ENCODE measurements around the gene VPS51. TPM values are rescaled to one million over a fixed set of nuclear protein-coding genes. Genes with fewer than 3 reads are reported as not detected.
A peak's percentile ranks its signal among the peaks of the same experiment; 100 is the strongest.

The VPS51 gene
- total and polyA plus RNA-seq, 9 of the 15 experiments (the other 6 are each of a cell fraction or from before 2014, with no cell fraction given): 1.8 to 143 (median 46.8) TPM

DNA sequence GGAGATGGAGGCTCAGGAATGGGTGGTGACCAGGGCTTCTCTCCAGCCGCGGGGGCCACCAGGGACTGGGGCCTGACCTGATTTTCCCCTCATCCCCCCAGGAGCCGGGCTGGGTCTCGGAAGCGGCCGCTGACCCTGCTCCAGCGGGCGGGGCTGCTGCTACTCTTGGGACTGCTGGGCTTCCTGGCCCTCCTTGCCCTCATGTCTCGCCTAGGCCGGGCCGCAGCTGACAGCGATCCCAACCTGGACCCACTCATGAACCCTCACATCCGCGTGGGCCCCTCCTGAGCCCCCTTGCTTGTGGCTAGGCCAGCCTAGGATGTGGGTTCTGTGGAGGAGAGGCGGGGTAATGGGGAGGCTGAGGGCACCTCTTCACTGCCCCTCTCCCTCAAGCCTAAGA is 8.2 kb upstream of the VPS51 start:
- no peak overlapping the region for H3K4me3 ChIP-seq
- no peak overlapping the region for H3K27ac ChIP-seq (ENCODE audit: extremely low read depth, low read depth, low read length)
- H2AFZ ChIP-seq (ENCODE audit: low read depth, low read length): no peak overlapping the region
- peaks cover 8 to 12% of the 10 kb centered on the region in 2 experiments for H3K4me1 ChIP-seq (replicated peaks in 1 of 2; ENCODE audit: control insufficient read depth in 2 of 2, insufficient read depth in 2 of 2, low read length in 2 of 2)
- in situ Hi-C loops (cut with MboI) (no loop called here), intact Hi-C loops (cut with micrococcal nuclease) (no loop called here)
- peaks cover 27% of the 10 kb centered on the region for H3K79me2 ChIP-seq (ENCODE audit: control insufficient read depth, insufficient read depth, low read length)
- WGBS (ENCODE audit: insufficient coverage, low coverage, missing lambda C conversion rate): 99% methylated on average over 12 of the region's 15 CpGs
- ChIA-PET POLR2A (interaction anchor here (0.8 to 2.0 kb wide), 2 partner anchors 12 to 55 kb away, joined by 3 to 4 read pairs; no protein-coding TSS in a partner anchor), CTCF (ENCODE audit: low intra/inter-chr PET ratio) (no interaction called here)
- no peaks in the 10 kb centered on the region; a peak in 1 of 5 replicates for H3K27me3 ChIP-seq (ENCODE audit: control insufficient read depth in 2 of 2, insufficient read depth in 2 of 2, low read length in 2 of 2)
- H3K9me1 ChIP-seq (ENCODE audit: control insufficient read depth, insufficient read depth, low read length): no peaks in the 10 kb centered on the region
- TF ChIP-seq TRIM24 (IDR thresholded peaks at IDR 0.05) (no peak), RBFOX2 (IDR thresholded peaks at IDR 0.05; ENCODE audit: low read depth, low read length) (peak; percentile 49; the same call in 1 of the 2 replicates), HDGF (IDR thresholded peaks at IDR 0.05) (no peak), MECOM (CRISPR knock-in tag; IDR thresholded peaks at IDR 0.05) (no peak), L3MBTL2 (IDR thresholded peaks at IDR 0.05) (no peak), HDAC1 (IDR thresholded peaks at IDR 0.05) (no peak), POLR2G (IDR thresholded peaks at IDR 0.05; ENCODE audit: low read depth, low read length) (peak; percentile 35)
- no peaks in the 10 kb centered on the region; the same call in 1 of the 2 replicates for H4K20me1 ChIP-seq (replicated peaks; ENCODE audit: control insufficient read depth, insufficient read depth, low read length)
- FAIRE-seq (no peak), DNase-seq (ENCODE audit: extremely low read depth in 1 of 4, low spot score in 3 of 4) (no peak), ATAC-seq (no peak)
- no peak overlapping the region for H3K9ac ChIP-seq (ENCODE audit: insufficient read depth in 1 of 2, low read depth in 2 of 2, low read length in 2 of 2)
- peaks cover 52% of the 10 kb centered on the region for H3K36me3 ChIP-seq (ENCODE audit: control insufficient read depth, insufficient read depth, low read length)
- H3K4me2 ChIP-seq (ENCODE audit: insufficient read depth, low read length): no peak overlapping the region
- BruUV-seq (replicated peaks): no TSS peak
- no peaks in the 10 kb centered on the region for H3K9me3 ChIP-seq (replicated peaks; ENCODE audit: control insufficient read depth, insufficient read depth, low read depth, low read length)

- 83% methylated on average over 4 of the region's 4 CpGs for WGBS (ENCODE audit: insufficient coverage, low coverage, missing lambda C conversion rate)
- TF ChIP-seq POLR2AphosphoS2 (IDR thresholded peaks at IDR 0.05; ENCODE audit: low read length): 0 out of 2 replicates have a peak, but pooled peaks have one; percentile 3
- TF ChIP-seq, protein P1, sequence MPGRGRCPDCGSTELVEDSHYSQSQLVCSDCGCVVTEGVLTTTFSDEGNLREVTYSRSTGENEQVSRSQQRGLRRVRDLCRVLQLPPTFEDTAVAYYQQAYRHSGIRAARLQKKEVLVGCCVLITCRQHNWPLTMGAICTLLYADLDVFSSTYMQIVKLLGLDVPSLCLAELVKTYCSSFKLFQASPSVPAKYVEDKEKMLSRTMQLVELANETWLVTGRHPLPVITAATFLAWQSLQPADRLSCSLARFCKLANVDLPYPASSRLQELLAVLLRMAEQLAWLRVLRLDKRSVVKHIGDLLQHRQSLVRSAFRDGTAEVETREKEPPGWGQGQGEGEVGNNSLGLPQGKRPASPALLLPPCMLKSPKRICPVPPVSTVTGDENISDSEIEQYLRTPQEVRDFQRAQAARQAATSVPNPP (IDR thresholded peaks at IDR 0.05; ENCODE audit: borderline replicate concordance, insufficient read depth, insufficient read length): no peak
- Histone ChIP-seq H3K4me3 (no peak overlapping the region), H2AFZ (ENCODE audit: low read depth, low read length) (no peak overlapping the region), H4K20me1 (replicated peaks; ENCODE audit: control insufficient read depth, insufficient read depth, low read length) (no peaks in the 10 kb centered on the region), H3K4me1 (replicated peaks in 1 of 2; ENCODE audit: control insufficient read depth in 2 of 2, insufficient read depth in 2 of 2, low read length in 2 of 2) (peaks cover 8% of the 10 kb centered on the region in 2 experiments), H3K9ac (ENCODE audit: insufficient read depth in 1 of 2, low read depth in 2 of 2, low read length in 2 of 2) (no peak overlapping the region), H3K4me2 (ENCODE audit: insufficient read depth, low read length) (no peak overlapping the region), H3K27me3 (ENCODE audit: control insufficient read depth in 2 of 2, insufficient read depth in 2 of 2, low read length in 2 of 2) (no peaks in the 10 kb centered on the region), H3K9me3 (replicated peaks; ENCODE audit: control insufficient read depth, insufficient read depth, low read depth, low read length) (no peaks in the 10 kb centered on the region), H3K79me2 (ENCODE audit: control insufficient read depth, insufficient read depth, low read length) (peaks cover 11% of the 10 kb centered on the region), H3K27ac (ENCODE audit: extremely low read depth, low read depth, low read length) (no peak overlapping the region), H3K9me1 (ENCODE audit: control insufficient read depth, insufficient read depth, low read length) (no peaks in the 10 kb centered on the region), H3K36me3 (ENCODE audit: control insufficient read depth, insufficient read depth, low read length) (peaks cover 43% of the 10 kb centered on the region)
- no peak for FAIRE-seq
- CTCF ChIA-PET (ENCODE audit: low intra/inter-chr PET ratio): no interaction called here
- in situ Hi-C loops (cut with MboI) (no loop called here), intact Hi-C loops (cut with micrococcal nuclease) (no loop called here)
- POLR2A ChIA-PET: interaction anchor here (0.6 to 1.8 kb wide), 7 partner anchors 13 to 409 kb away, joined by 3 to 4 read pairs (median 3); partner anchors contain the start of gene MALAT1
- no TSS peak for BruUV-seq (replicated peaks)
- peak; percentile 18; the same call in 2 of the 3 replicates for ATAC-seq
- DNase-seq (ENCODE audit: extremely low read depth in 1 of 4, low spot score in 3 of 4): no peak
Observed at GRCh38 chr11:65089621-65090020, 6.4 kb upstream of the VPS51 start.

Data from K562 (cell line).